ENCODE measurements around the gene SYT8. TPM values are rescaled to one million over a fixed set of nuclear protein-coding genes. Genes with fewer than 3 reads are reported as not detected.

Gene SYT8
- total RNA-seq, 4 donors from 2014 or later = 1.4 to 4.1 TPM; not detected in 2

DNA sequence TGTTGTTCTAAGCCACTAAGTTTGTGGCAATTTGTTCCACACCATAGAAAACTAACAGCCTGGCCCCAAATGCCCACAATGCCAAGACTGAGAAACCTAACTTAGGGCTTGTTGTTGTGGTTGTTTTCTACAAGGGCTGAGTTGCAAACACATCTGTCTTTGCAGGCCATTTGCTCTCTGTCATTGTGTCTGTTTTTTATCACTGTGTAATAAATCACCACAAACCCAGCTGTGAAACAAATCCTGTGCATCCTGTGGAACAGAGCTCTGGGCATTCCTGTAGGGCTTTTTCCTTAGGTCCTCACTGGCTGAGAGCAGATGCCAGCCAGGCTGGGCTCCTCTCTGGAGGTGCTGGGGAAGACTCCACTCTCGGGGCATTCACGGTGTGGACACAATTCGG is 15.7 kb upstream of the SYT8 start:
- intact Hi-C loops (cut with DNase I; ENCODE audit: low total_unique reads) (loop anchor here (5.0 kb wide), 1 partner anchor 112 kb away; no protein-coding TSS in a partner anchor), in situ Hi-C loops (cut with MboI; ENCODE audit: low pct_ligation_motif_present in 1 of 4, low pct_unique_long_range_greater_than_20kb in 1 of 4, low sequenced_read_pairs in 3 of 4) (loop anchor here (10.0 to 25.0 kb wide), 2 partner anchors 107 to 114 kb away; no protein-coding TSS in a partner anchor)
- no peaks in the 10 kb centered on the region for H3K4me1 ChIP-seq
- H3K9me3 ChIP-seq = no peaks in the 10 kb centered on the region
- no peak overlapping the region for H3K4me3 ChIP-seq
- H3K27ac ChIP-seq = no peak overlapping the region
- no peak for DNase-seq
- TF ChIP-seq, protein P1, sequence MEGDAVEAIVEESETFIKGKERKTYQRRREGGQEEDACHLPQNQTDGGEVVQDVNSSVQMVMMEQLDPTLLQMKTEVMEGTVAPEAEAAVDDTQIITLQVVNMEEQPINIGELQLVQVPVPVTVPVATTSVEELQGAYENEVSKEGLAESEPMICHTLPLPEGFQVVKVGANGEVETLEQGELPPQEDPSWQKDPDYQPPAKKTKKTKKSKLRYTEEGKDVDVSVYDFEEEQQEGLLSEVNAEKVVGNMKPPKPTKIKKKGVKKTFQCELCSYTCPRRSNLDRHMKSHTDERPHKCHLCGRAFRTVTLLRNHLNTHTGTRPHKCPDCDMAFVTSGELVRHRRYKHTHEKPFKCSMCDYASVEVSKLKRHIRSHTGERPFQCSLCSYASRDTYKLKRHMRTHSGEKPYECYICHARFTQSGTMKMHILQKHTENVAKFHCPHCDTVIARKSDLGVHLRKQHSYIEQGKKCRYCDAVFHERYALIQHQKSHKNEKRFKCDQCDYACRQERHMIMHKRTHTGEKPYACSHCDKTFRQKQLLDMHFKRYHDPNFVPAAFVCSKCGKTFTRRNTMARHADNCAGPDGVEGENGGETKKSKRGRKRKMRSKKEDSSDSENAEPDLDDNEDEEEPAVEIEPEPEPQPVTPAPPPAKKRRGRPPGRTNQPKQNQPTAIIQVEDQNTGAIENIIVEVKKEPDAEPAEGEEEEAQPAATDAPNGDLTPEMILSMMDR (IDR thresholded peaks at IDR 0.05) = no peak
- no peaks in the 10 kb centered on the region for H3K36me3 ChIP-seq
- peaks cover 2% of the 10 kb centered on the region for H3K27me3 ChIP-seq
- 80% methylated on average over 3 of the region's 3 CpGs; no CpG with 5 or more reads in 1 of the 2 donors for WGBS, 2 donors (ENCODE audit: low coverage in 1 of 2)

DNA sequence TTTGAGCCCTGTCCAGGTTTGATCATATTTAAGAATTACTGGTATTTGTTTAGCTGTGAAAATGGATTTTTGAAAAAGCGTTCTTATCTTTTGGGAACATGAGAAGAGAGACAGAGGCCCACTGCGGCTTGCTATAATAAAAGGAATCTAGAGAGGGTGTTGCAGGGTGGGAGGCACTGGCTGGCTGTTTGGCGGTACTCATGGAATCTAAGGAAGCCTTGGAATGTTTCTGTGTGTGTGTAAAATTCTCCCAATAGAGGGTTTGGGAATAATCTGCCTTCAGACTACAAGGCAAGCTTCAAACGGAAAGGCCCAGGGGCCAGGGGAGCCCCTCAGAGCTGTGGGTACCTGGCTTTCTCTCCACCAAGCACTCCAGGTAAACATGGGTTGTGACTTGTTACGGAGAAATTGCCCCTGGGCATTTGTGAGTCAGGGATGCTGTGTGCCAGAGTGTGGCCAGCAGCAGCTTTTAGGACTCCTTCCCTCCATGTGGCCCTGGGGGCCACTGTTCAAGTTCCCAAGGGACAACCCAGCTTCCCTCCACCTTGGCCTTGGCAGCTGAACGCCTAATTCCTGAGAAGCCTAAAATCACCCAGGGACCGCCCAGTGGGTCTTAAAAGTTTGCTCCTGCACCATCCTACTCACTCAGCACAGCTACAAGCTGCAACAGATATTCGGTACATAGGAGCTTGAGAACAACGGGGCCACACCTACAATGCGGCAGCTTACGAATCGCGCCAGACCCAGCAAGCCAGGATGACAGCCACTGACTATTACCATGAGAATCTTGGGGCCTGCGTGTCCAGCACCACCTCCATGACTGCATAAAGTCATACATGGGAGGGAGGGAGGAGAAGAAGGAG is 14.1 kb upstream of the SYT8 start:
- Histone ChIP-seq H3K27me3 (no peaks in the 10 kb centered on the region), H3K9me3 (no peaks in the 10 kb centered on the region), H3K36me3 (no peaks in the 10 kb centered on the region), H3K27ac (no peak overlapping the region), H3K4me3 (no peak overlapping the region), H3K4me1 (peaks cover 0 to 3% (median 0%) of the 10 kb centered on the region in 4 donors)
- DNase-seq = no peak
- in situ Hi-C loops (cut with MboI; ENCODE audit: low pct_ligation_motif_present in 1 of 4, low pct_unique_long_range_greater_than_20kb in 1 of 4, low sequenced_read_pairs in 3 of 4) (loop anchor here in 1 of 4 donors (25.0 kb wide), 1 partner anchor 108 kb away; no protein-coding TSS in a partner anchor), intact Hi-C loops (cut with DNase I; ENCODE audit: low total_unique reads) (no loop called here)
- TF ChIP-seq POLR2A (IDR thresholded peaks at IDR 0.05) = no peak
- TF ChIP-seq, protein P1 (IDR thresholded peaks at IDR 0.05) = no peak
- 78 to 85% methylated on average over 2 to 14 of the region's 14 CpGs for WGBS, 2 donors (ENCODE audit: low coverage in 1 of 2)

DNA sequence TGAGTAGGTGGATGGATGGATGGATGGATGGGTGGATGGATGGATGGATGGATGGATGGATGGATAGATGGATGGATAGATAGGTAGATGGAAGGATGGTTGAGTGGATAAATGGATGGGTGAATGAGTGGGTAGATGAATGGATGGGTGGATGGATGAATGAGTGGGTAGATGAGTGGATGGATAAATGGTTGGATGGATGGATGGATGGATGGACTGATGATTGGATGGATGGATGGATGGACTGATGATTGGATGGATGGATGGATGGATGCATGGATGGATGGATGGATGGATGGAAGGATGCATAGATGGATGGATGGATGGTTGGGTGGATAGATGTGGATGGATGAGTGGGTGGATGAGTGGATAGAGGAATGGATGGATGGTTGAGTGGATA is 13.2 kb upstream of the SYT8 start:
- H3K27me3 ChIP-seq = no peaks in the 10 kb centered on the region
- no peak for DNase-seq
- H3K27ac ChIP-seq = no peak overlapping the region
- no peak for TF ChIP-seq EP300 (IDR thresholded peaks at IDR 0.05; ENCODE audit: low read depth)
- TF ChIP-seq POLR2A (IDR thresholded peaks at IDR 0.05) = no peak
- TF ChIP-seq, protein P1 (IDR thresholded peaks at IDR 0.05) = no peak
- no peak for TF ChIP-seq POLR2AphosphoS5 (IDR thresholded peaks at IDR 0.05)
- H3K4me3 ChIP-seq = no peak overlapping the region
- intact Hi-C loops (cut with DNase I; ENCODE audit: low total_unique reads) (no loop called here), in situ Hi-C loops (cut with MboI; ENCODE audit: low pct_ligation_motif_present in 1 of 4, low pct_unique_long_range_greater_than_20kb in 1 of 4, low sequenced_read_pairs in 3 of 4) (loop anchor here in 1 of 4 donors (25.0 kb wide), 1 partner anchor 109 kb away; no protein-coding TSS in a partner anchor)
- peaks cover 0 to 7% (median 2%) of the 10 kb centered on the region in 4 donors for H3K4me1 ChIP-seq
- H3K9me3 ChIP-seq = no peaks in the 10 kb centered on the region
- no peaks in the 10 kb centered on the region for H3K36me3 ChIP-seq

DNA sequence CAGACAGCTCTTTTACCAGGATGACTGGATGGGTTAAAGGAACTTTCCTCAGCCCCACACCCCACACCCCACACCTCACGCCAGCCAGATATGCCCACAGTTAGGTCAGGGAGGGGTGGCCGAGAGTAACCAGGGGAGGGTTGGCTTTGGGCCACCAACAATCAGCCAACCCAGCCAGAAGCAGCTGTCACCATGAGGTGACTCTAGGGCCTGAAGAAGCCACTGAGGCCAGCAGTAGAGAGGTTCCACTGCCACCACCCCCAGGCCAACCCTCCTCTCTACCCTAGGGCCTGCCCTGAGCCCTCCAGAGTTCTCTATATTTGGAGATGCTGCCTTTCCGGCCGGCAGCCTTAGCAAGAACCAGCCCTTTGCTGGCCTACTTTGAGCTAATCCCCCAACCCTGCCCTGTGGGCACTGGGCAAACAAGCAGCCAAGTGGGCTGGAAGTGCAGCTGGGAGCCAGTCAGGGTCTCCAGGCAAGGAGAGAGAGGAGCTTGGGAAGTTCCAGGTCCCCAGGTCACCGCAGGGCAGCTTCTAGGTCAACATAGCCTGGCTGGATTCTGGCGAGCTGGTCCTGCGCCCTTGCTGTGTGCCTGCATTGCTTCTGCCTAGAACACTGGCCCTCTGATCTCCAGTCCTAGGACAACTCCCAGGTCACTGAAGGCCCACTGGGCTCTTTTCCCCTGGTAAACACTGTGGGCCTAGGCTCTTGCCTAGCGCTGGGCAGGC is 12.0 kb upstream of the SYT8 start:
- Histone ChIP-seq H3K27me3 (no peaks in the 10 kb centered on the region), H3K9me3 (no peaks in the 10 kb centered on the region), H3K27ac (no peak overlapping the region), H3K4me1 (peaks cover 0 to 18% (median 13%) of the 10 kb centered on the region in 4 donors), H3K4me3 (no peak overlapping the region), H3K36me3 (no peaks in the 10 kb centered on the region)
- no peak for DNase-seq
- in situ Hi-C loops (cut with MboI; ENCODE audit: low pct_ligation_motif_present in 1 of 4, low pct_unique_long_range_greater_than_20kb in 1 of 4, low sequenced_read_pairs in 3 of 4) = loop anchor here in 1 of 4 donors (25.0 kb wide), 1 partner anchor 111 kb away; no protein-coding TSS in a partner anchor
- intact Hi-C loops (cut with DNase I; ENCODE audit: low total_unique reads) = no loop called here
- 95% methylated on average over 8 of the region's 8 CpGs; no CpG with 5 or more reads in 1 of the 2 donors for WGBS, 2 donors (ENCODE audit: low coverage in 1 of 2)
- TF ChIP-seq, protein P1 (IDR thresholded peaks at IDR 0.05) = no peak
- no peak for TF ChIP-seq EP300 (IDR thresholded peaks at IDR 0.05; ENCODE audit: low read depth)
- no peak for TF ChIP-seq POLR2A (IDR thresholded peaks at IDR 0.05)
- TF ChIP-seq POLR2AphosphoS5 (IDR thresholded peaks at IDR 0.05) = no peak

All from transverse colon (tissue), 4 donors.